Measurements from ENCODE around the gene KIF18B. TPM values are rescaled to one million over a fixed set of nuclear protein-coding genes. Genes with fewer than 3 reads are reported as not detected.

The KIF18B gene
- total and polyA plus RNA-seq, 2 of the 8 experiments (the other 6 are each of a cell fraction or from before 2014, with no cell fraction given): 39.0 to 59.4 TPM

GRCh38 chr17:44955674-44956425 is 8.3 kb upstream of the KIF18B start:
- Histone ChIP-seq H3K23ac (ENCODE audit: insufficient read length) (no peak overlapping the region), H3K27ac (ENCODE audit: low read depth, low read length) (no peak overlapping the region), H3K4me1 (replicated peaks in 1 of 4; ENCODE audit: control insufficient read depth in 3 of 4, insufficient read depth in 4 of 4, low read length in 3 of 4) (peaks cover 0 to 14% (median 2%) of the 10 kb centered on the region in 4 experiments; a peak in 4 of 7 replicates), H4K8ac (ENCODE audit: extremely low read depth, insufficient read depth, low read length) (no peak overlapping the region), H2BK12ac (ENCODE audit: low read depth, low read length) (no peak overlapping the region), H4K20me1 (replicated peaks in 1 of 2; ENCODE audit: control insufficient read depth in 1 of 2, insufficient read depth in 2 of 2, low read length in 2 of 2) (no peaks in the 10 kb centered on the region), H3K56ac (replicated peaks; ENCODE audit: insufficient read length, low read depth, low read length) (no peak overlapping the region), H3K18ac (ENCODE audit: extremely low read depth, low read length) (no peak overlapping the region), H3K27me3 (replicated peaks in 1 of 4; ENCODE audit: control insufficient read depth in 3 of 4, extremely low read depth in 1 of 4, insufficient read depth in 3 of 4, low read length in 3 of 4) (peaks cover 0 to 23% (median 18%) of the 10 kb centered on the region in 4 experiments; a peak in 5 of 7 replicates), H2BK15ac (ENCODE audit: low read length) (no peak overlapping the region), H3K14ac (ENCODE audit: insufficient read length) (no peak overlapping the region), H2AFZ (ENCODE audit: low read length) (no peak overlapping the region), H2AK5ac (ENCODE audit: low read depth, low read length) (no peak overlapping the region), H3K4me3 (ENCODE audit: extremely low read depth in 1 of 4, insufficient read depth in 2 of 4, low read depth in 3 of 4, low read length in 4 of 4) (no peak overlapping the region), H2BK20ac (ENCODE audit: low read length) (no peak overlapping the region), H2BK5ac (ENCODE audit: low read depth, low read length) (no peak overlapping the region), H4K91ac (replicated peaks; ENCODE audit: insufficient read length, low read length) (no peak overlapping the region), H3K9ac (replicated peaks in 1 of 4; ENCODE audit: extremely low read depth in 1 of 4, low read depth in 3 of 4, low read length in 3 of 4) (no peak overlapping the region), H4K5ac (ENCODE audit: insufficient read length, low read depth, low read length) (no peak overlapping the region), H2BK120ac (replicated peaks; ENCODE audit: low read depth, low read length) (no peak overlapping the region), H3K36me3 (ENCODE audit: control insufficient read depth in 2 of 4, insufficient read depth in 4 of 4, low read length in 3 of 4) (no peaks in the 10 kb centered on the region), H3K4me2 (ENCODE audit: insufficient read depth in 1 of 2, low read depth in 2 of 2, low read length in 2 of 2) (no peak overlapping the region), H3K9me3 (ENCODE audit: insufficient read depth in 2 of 2, low read depth in 1 of 2, low read length in 1 of 2) (no peaks in the 10 kb centered on the region), H3K23me2 (ENCODE audit: low read depth, low read length) (peaks cover 2% of the 10 kb centered on the region; the same call in 1 of the 2 replicates), H3K4ac (replicated peaks; ENCODE audit: insufficient read length, low read depth, low read length) (no peak overlapping the region), H3K79me2 (ENCODE audit: control insufficient read depth in 1 of 2, insufficient read depth in 2 of 2, low read length in 2 of 2) (no peaks in the 10 kb centered on the region), H3K79me1 (ENCODE audit: low read depth, low read length) (no peaks in the 10 kb centered on the region)
- DNase-seq (ENCODE audit: low read depth in 1 of 2, low spot score in 2 of 2) (no peak), FAIRE-seq (no peak)
- ChIA-PET CTCF (ENCODE audit: partially characterized antibody) (interaction anchor here (1.3 to 14.5 kb wide), 9 partner anchors 13 to 143 kb away, joined by 3 to 182 read pairs (median 5); partner anchors contain the start of genes C1QL1 and GFAP), POLR2A (ENCODE audit: partially characterized antibody) (interaction anchor here (0.8 to 1.7 kb wide), 4 partner anchors 14 to 65 kb away, joined by 4 to 6 read pairs (median 4); no protein-coding TSS in a partner anchor)
- WGBS, 2 experiments (ENCODE audit: extremely low coverage in 1 of 2, insufficient coverage in 1 of 2, insufficient read length in 1 of 2, insufficient replicate concordance in 2 of 2, low coverage in 1 of 2, low lambda C conversion rate in 2 of 2, missing lambda C conversion rate in 1 of 2): 90% methylated on average over 8 of the region's 8 CpGs; no CpG with 5 or more reads in 1 of the 2 experiments
- TF ChIP-seq USF2 (IDR thresholded peaks at IDR 0.05; ENCODE audit: low read length): no peak
- TF ChIP-seq KDM5A (IDR thresholded peaks at IDR 0.05; ENCODE audit: low read length): no peak
- no peak for TF ChIP-seq FOSL1 (IDR thresholded peaks at IDR 0.05; ENCODE audit: insufficient read depth, low read depth, low read length)
